NCI-H345 treated with DMSO at 0.1 percent for 48 hours (cell line): ENCODE results near the gene NHS.

Experiments
- DNase-seq: peaks from one replicate; lab custom pipeline; 2025; ENCODE audit not compliant: unreplicated experiment; lab: John Stamatoyannopoulos, UW

NHS gene

GRCh38 chrX:17616936-17617335 lies 241.9 kb downstream of the NHS start:
- peak; percentile 56 for DNase-seq

- no peak for DNase-seq
These were observed 242.8 kb downstream of the NHS start for GRCh38 chrX:17617806-17618205.

- DNase-seq: no peak
These were observed 246.7 kb downstream of the NHS start for GRCh38 chrX:17621566-17622270.

DNA sequence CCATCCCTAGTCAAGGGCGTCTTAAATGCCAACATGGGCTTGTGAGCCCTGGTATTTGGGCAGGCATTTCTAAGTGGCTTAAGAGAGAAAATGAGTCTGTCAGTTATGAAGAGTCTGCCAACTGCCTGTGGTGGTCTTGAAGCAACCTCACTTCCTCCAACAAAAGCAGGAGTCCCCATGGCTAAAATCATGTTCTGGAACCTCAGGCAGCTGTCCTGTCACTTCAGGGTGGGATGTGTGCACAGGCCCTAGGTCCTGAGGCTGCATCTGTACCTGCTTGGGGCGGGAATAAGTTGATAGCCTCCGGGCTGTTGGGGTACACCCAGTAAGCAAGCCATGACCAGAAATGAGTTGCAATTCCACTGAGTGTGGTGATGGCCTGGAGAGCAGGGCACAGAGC lies 247.3 kb downstream of the NHS start:
- DNase-seq: no peak

DNA sequence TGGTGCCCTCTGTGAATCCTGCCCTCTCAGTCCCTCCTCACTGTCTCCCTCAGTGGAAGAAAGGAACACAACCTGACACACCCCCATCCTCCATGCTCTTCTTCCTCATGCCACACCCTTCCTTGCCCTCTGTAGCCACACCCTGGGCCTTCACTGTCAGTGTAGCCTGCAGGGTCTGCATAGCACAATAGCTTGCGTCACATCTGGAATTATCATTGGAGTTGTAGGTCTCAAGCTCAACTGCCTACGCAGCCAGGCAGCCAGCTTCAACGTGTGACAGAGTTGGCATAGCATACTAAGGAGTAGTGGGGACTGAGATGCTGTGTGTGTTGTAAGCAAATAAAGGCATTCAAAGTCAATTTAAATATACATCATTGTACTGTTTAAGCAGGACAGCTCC lies 248.8 kb downstream of the NHS start:
- no peak for DNase-seq

DNA sequence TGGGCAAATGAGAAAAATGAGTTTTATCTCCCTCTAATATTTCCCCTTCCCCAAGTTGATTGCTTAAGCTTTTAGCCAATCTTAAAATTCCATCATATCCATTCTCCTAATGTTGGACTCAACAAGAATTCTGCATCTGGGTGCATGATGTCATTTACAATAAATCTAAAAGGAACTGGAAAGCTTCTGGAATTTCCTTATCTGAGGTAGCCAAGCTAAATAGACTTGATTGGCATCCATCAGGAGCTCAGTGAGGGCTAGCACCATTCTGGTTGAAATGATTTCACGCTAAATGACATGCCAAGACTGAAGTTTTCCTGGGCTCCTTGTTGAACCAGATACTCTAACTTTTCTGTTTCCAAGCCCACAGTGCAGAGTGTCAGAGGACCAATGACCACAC lies 252.0 kb downstream of the NHS start:
- DNase-seq: no peak

- no peak for DNase-seq
These were observed 254.0 kb downstream of the NHS start for GRCh38 chrX:17628976-17629375.

- DNase-seq: no peak
These were observed 254.5 kb downstream of the NHS start for GRCh38 chrX:17629519-17629918.

- no peak for DNase-seq
These were observed 256.6 kb downstream of the NHS start for GRCh38 chrX:17631647-17632046.

DNA sequence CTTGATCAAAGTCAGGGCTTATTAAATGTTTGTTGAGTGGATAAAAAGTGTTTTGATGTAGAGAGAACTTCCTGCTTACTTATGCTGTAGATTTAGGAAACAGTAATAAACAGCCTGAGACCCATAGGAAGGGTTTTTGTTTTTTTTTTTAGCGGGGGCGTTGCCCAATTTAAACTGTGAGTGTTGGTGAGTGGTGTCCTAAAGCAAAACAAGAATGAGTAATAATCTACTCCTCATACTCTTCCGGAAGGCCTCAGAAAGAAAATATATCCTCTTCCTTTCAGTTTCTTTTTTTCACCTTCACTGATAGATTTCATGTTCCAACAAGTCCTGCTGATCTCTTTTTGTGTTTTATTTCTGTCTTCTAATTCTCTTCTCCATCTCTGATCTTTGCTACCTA lies 257.9 kb downstream of the NHS start:
- DNase-seq: no peak

- DNase-seq: no peak
These were observed 258.5 kb downstream of the NHS start for GRCh38 chrX:17633546-17633945.

DNA sequence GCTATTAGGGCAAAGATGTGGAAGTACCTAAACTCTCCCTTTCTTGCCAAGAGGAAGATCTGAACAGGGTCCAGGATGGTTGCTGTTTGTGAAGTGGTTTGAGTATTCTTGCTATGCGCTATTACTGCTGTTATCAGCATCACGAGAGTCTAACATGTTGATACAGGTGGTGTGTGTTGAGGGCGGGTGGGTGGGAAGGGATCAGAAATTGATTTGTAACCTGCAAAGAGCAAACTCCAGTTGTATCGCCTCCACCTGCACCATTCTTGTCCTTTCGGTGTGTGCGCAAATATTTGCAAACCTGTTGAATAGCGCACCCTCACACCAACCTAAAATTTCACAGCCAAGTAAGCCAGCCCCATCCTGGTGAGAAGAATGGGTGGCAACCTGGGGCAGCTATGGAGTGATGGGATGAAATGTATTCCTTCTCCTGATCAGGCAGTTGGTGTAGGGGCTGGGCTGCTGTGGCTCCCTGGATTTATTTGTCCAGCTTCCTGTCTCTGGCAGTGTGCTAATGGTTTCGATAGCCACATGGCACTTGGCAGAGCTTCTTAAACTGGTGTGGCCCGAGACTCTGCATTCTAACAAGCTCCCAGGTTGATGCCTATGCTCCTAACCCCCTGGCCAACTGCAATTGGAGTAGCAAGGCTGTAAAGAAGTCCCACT lies 259.7 kb downstream of the NHS start:
- DNase-seq: peak; percentile 54

GRCh38 chrX:17635231-17635630 lies 260.2 kb downstream of the NHS start:
- no peak for DNase-seq

GRCh38 chrX:17637235-17637634 lies 262.2 kb downstream of the NHS start:
- DNase-seq: no peak

GRCh38 chrX:17638731-17639130 lies 263.7 kb downstream of the NHS start:
- no peak for DNase-seq

DNA sequence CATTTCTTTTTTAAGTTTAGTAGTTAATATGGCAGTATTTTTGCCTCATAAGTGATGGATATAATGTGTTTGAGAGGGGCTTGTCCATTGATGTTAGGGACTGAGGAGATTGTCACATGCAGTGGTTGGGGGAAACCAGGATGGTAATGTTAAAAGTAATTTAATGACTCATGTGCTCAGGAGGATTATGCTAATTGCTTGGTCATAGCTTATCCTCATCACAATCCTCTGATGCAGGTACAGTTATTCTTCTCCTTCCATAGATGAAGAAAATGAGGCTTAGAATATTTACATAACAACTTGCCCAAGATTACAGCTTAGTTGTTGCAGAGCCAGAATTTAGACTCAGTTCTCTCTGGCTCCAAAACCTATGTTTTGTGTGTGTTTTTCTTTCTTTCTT lies 267.9 kb downstream of the NHS start:
- DNase-seq: no peak

GRCh38 chrX:17643528-17643927 lies 268.5 kb downstream of the NHS start:
- DNase-seq: no peak

GRCh38 chrX:17644001-17644400 lies 269.0 kb downstream of the NHS start:
- no peak for DNase-seq

DNA sequence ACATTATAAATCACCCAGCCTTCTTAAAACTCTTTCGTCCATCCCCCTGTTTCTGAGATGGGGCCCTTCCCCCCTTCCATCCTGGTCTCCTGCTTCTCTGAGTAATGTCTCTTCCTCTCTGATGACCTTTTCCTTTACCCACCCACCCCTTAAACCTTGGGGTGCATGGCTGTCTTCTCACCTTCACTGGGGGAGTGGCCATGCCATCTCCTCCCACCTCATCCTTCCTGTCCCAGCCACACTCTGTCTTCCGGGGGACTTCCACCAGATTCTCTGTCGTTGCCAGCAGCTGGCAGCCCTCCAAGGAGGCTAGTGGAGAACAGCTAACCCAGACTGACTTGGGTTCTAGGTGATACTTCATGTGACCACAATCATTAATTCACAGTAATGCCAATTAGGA lies 279.1 kb downstream of the NHS start:
- DNase-seq: no peak

DNA sequence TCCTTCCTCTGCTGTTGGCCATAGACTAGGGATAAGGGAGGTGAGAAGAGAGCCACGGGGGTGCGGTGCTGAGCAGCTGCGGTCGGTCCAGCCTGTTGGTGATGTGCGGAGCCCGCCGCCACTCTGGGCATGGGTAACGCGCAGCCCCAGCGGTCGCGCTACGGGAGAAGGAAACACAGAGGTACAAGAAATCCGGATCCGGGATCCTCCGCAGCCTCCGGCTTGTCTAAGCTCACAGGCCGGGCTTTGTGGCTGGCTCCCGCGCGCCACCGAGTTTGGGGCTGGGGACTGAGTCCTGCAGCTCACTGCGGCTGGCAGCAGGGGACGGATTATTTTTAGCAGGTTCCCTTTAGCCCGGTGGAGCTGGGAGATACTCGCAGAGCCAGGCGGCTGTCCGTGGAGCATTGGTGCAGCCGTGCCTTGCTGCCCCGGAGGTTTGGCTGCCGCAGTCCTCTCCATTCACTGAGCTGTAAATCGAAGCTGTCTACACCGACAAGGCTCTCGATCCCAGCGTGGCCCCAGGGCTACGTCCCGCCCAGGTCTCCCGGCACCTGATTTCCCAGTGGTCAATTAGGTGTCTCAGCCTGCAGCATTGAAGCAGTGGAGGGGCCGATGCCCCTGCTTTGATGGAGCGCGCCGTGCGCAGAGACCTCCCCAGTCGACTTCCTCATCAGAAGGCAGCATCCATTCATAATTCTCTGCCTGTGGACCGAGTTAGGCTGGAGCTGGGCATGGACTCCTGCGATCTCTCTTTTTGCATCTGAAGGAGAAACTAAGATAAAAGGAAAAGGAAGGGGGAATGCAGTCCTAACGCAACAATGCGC lies 280.4 kb downstream of the NHS start:
- no peak for DNase-seq

GRCh38 chrX:17656035-17656418 lies 281.0 kb downstream of the NHS start:
- DNase-seq: no peak

DNA sequence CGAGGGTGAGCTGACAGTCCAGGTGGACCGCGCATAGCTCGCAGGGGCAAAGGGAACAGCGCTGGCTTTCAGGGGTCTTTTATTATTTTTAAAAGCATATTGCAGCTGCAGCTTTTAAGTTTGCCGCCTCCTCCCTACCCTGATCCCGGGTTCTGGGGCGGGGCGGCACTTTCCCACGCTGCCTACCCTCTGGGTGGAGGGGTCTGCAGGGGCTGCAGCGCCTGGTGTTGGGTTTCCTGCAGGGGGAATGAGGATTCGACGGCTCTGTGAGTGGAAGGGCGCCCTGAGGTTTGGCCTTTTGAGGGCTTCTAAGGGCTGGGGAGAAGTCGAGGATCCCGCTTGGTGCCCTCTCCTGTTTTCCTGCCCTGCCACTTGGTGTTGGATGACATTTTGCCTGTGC lies 281.6 kb downstream of the NHS start:
- DNase-seq: no peak
